Measurements from ENCODE around the gene THNSL1. TPM values are rescaled to one million over a fixed set of nuclear protein-coding genes. Genes with fewer than 3 reads are reported as not detected.

THNSL1 gene
- total and polyA plus RNA-seq, 2 of the 8 experiments (the other 6 are each of a cell fraction or from before 2014, with no cell fraction given), result 1.4 to 3.1 TPM

DNA sequence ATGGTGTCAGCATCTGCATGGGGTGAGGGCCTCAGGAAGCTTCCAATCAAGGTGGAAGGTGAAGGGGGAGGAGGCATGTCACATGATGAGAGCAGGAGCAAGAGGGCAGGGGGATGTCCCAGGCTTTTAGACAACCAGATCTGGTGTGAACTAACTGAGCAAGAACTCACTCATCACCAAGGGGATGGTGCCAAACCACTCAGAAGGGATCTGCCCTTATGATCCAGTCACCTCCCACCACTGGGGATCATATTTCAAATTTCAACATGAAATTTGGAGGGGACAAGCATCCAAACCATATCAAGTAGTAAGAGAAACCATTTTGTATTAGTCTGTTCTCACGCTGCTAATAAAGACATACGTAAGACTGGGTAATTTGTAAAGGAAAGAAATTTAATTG lies 33.6 kb downstream of the THNSL1 start:
- Histone ChIP-seq H2BK20ac (ENCODE audit: low read length) (no peak overlapping the region), H3K79me1 (ENCODE audit: low read depth, low read length) (no peaks in the 10 kb centered on the region), H3K18ac (ENCODE audit: extremely low read depth, low read length) (no peak overlapping the region), H2AFZ (ENCODE audit: low read length) (no peak overlapping the region), H3K23ac (ENCODE audit: insufficient read length) (no peak overlapping the region), H2BK5ac (ENCODE audit: low read depth, low read length) (no peak overlapping the region), H3K14ac (ENCODE audit: insufficient read length) (no peak overlapping the region), H3K4me2 (ENCODE audit: insufficient read depth in 1 of 2, low read depth in 2 of 2, low read length in 2 of 2) (no peak overlapping the region), H3K27ac (ENCODE audit: low read depth, low read length) (no peak overlapping the region), H2BK120ac (replicated peaks; ENCODE audit: low read depth, low read length) (no peak overlapping the region), H3K27me3 (replicated peaks in 1 of 4; ENCODE audit: control insufficient read depth in 3 of 4, extremely low read depth in 1 of 4, insufficient read depth in 3 of 4, low read length in 3 of 4) (no peaks in the 10 kb centered on the region), H3K23me2 (ENCODE audit: low read depth, low read length) (no peaks in the 10 kb centered on the region), H4K8ac (ENCODE audit: extremely low read depth, insufficient read depth, low read length) (no peak overlapping the region), H3K4me3 (ENCODE audit: extremely low read depth in 1 of 4, insufficient read depth in 2 of 4, low read depth in 3 of 4, low read length in 4 of 4) (no peak overlapping the region), H3K56ac (replicated peaks; ENCODE audit: insufficient read length, low read depth, low read length) (no peak overlapping the region), H2BK12ac (ENCODE audit: low read depth, low read length) (no peak overlapping the region), H3K79me2 (ENCODE audit: control insufficient read depth in 1 of 2, insufficient read depth in 2 of 2, low read length in 2 of 2) (no peaks in the 10 kb centered on the region), H3K9ac (replicated peaks in 1 of 4; ENCODE audit: extremely low read depth in 1 of 4, low read depth in 3 of 4, low read length in 3 of 4) (no peak overlapping the region), H3K9me3 (ENCODE audit: insufficient read depth in 2 of 2, low read depth in 1 of 2, low read length in 1 of 2) (no peaks in the 10 kb centered on the region), H4K5ac (ENCODE audit: insufficient read length, low read depth, low read length) (no peak overlapping the region), H4K91ac (replicated peaks; ENCODE audit: insufficient read length, low read length) (no peak overlapping the region), H2BK15ac (ENCODE audit: low read length) (no peak overlapping the region), H3K4ac (replicated peaks; ENCODE audit: insufficient read length, low read depth, low read length) (no peak overlapping the region), H4K20me1 (replicated peaks in 1 of 2; ENCODE audit: control insufficient read depth in 1 of 2, insufficient read depth in 2 of 2, low read length in 2 of 2) (no peaks in the 10 kb centered on the region), H3K36me3 (ENCODE audit: control insufficient read depth in 2 of 4, insufficient read depth in 4 of 4, low read length in 3 of 4) (no peaks in the 10 kb centered on the region), H2AK5ac (ENCODE audit: low read depth, low read length) (no peak overlapping the region), H3K4me1 (replicated peaks in 1 of 4; ENCODE audit: control insufficient read depth in 3 of 4, insufficient read depth in 4 of 4, low read length in 3 of 4) (no peaks in the 10 kb centered on the region)
- 92% methylated on average over 2 of the region's 2 CpGs; no CpG with 5 or more reads in 1 of the 2 experiments for WGBS, 2 experiments (ENCODE audit: extremely low coverage in 1 of 2, insufficient coverage in 1 of 2, insufficient read length in 1 of 2, insufficient replicate concordance in 2 of 2, low coverage in 1 of 2, low lambda C conversion rate in 2 of 2, missing lambda C conversion rate in 1 of 2)
- DNase-seq (ENCODE audit: low read depth in 1 of 2, low spot score in 2 of 2) (no peak), FAIRE-seq (no peak)
- TF ChIP-seq MAFK (IDR thresholded peaks at IDR 0.05; ENCODE audit: low read depth, low read length) (no peak), SUZ12 (IDR thresholded peaks at IDR 0.05; ENCODE audit: low read length) (no peak), RNF2 (IDR thresholded peaks at IDR 0.05; ENCODE audit: borderline replicate concordance, low read depth, low read length, missing control alignments, poor library complexity, severe bottlenecking) (no peak), EGR1 (IDR thresholded peaks at IDR 0.05; ENCODE audit: borderline replicate concordance, low read depth, low read length) (no peak), PHF8 (conservative IDR thresholded peaks at IDR 0.05; ENCODE audit: low read depth, low read length) (no peak), BACH1 (IDR thresholded peaks at IDR 0.05; ENCODE audit: low read length) (no peak), KDM5A (IDR thresholded peaks at IDR 0.05; ENCODE audit: low read length) (no peak)
- TF ChIP-seq, protein P1, sequence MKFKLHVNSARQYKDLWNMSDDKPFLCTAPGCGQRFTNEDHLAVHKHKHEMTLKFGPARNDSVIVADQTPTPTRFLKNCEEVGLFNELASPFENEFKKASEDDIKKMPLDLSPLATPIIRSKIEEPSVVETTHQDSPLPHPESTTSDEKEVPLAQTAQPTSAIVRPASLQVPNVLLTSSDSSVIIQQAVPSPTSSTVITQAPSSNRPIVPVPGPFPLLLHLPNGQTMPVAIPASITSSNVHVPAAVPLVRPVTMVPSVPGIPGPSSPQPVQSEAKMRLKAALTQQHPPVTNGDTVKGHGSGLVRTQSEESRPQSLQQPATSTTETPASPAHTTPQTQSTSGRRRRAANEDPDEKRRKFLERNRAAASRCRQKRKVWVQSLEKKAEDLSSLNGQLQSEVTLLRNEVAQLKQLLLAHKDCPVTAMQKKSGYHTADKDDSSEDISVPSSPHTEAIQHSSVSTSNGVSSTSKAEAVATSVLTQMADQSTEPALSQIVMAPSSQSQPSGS (IDR thresholded peaks at IDR 0.05; ENCODE audit: low read length), result no peak
- ChIA-PET POLR2A (ENCODE audit: partially characterized antibody) (no interaction called here), CTCF (ENCODE audit: partially characterized antibody) (no interaction called here)
